NCI-H146 treated with DMSO at 0.1 percent for 48 hours (cell line): ENCODE measurements around the gene STRN3.

ENCODE experiments used
- DNase-seq: peaks from one replicate; lab custom pipeline; 2025; ENCODE audit not compliant: unreplicated experiment; lab: John Stamatoyannopoulos, UW

The STRN3 gene

GRCh38 chr14:31038521-31039166 is 12.5 kb upstream of the STRN3 start:
- DNase-seq, result no peak

- DNase-seq, result no peak
Measured at GRCh38 chr14:31037709-31038221, 11.6 kb upstream of the STRN3 start.

DNA sequence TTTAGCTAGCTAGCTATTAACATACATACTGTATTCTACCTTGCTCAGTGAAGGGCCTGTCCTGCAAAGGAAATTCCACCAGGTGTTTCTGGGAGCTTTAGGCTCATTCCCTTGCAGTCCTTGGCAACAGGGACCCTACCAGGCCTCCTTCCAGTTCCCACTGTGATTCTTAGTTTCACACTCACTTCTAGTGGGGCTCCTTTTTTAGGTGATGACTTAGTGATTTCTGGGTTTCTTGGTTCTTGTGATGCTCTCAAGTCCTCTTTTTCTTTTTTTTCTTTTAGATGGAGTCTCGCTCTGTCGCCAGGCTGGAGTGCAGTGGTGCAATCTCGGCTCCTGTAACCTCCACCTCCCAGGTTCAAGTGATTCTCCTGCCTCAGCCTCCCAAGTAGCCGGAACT is 10.4 kb upstream of the STRN3 start:
- DNase-seq, result no peak

DNA sequence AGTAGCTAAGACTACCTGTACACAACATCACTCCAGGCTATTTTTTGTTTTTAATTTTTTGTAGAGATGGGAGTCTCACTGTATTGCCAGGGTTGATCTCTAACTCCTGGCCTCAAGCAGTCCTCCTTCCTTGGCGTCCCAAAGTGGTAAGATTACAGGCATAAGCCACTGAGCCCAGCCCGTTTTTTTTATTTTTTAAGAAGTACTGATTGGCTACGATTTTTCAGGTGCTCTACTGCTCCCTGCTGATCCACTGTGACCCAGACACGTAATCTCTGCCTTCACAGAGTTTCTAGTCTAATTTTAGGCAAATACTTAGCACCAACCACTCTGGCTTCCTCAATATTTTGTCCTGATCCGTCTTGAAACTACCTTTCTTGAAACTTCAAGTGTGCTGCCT is 4.3 kb upstream of the STRN3 start:
- DNase-seq, result no peak

DNA sequence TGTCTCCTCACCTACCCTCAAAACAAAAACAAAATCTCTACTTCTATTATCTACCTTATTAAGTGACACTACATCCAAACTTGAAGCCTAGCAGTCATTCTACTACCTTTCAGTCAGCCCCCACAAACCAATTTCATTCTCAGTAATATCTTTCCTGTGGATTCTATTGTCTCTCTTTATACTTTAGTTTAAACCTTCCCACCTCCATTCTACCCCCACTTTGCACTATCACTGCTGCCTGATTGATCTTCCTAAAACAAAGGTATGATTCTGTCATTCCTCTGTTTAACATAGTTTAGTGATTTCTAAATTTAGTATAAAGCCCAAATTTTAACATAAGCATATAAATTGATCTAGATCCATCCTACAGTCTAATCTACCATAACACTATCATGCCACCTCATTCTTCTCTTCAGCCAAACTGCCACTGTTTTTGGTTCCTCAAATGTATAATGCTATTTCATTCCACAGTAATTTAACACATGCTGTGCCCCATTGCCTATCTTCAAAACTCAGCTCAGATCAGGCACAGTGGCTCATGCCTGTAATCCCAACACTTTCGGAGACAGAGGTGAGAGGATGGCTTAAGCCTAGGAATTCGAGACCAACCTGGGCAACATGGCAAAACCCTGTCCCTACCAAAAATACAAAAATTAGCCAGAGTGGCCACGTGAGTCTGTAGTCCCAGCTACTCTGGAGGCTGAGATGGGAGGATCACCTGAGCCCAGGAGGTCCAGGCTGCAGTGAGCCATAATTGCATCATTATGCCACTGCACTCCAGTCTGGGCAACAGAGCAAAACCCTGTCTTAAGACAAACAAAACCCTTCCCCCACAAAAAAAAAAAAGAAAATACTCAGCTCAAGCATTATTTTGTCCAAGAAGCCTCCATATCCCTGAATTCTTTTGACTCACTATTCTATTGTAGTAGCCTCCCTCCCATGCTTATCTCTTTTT is 3.1 kb upstream of the STRN3 start:
- no peak for DNase-seq

DNA sequence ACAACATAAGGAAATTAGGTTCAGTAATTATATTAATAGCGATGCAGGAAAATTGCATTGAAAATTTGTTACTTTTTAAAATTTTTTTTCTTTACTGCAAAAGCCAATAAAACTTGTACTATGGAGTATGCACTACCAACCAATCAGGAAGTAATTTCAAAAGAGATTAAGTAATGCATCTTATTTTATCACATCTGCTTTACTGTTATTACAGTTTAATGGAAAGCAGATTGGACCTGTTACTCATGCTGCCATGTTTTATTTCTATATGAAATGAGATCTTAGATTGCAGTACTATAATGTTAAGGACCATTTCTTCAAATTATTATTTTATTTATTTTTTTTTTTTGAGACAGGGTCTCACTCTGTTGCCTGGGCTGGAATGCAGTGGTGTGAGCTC is 1.7 kb upstream of the STRN3 start:
- DNase-seq, result no peak

- DNase-seq, result peak; percentile 62
Measured at GRCh38 chr14:31026450-31027235, 464 bp upstream of the STRN3 start.

DNA sequence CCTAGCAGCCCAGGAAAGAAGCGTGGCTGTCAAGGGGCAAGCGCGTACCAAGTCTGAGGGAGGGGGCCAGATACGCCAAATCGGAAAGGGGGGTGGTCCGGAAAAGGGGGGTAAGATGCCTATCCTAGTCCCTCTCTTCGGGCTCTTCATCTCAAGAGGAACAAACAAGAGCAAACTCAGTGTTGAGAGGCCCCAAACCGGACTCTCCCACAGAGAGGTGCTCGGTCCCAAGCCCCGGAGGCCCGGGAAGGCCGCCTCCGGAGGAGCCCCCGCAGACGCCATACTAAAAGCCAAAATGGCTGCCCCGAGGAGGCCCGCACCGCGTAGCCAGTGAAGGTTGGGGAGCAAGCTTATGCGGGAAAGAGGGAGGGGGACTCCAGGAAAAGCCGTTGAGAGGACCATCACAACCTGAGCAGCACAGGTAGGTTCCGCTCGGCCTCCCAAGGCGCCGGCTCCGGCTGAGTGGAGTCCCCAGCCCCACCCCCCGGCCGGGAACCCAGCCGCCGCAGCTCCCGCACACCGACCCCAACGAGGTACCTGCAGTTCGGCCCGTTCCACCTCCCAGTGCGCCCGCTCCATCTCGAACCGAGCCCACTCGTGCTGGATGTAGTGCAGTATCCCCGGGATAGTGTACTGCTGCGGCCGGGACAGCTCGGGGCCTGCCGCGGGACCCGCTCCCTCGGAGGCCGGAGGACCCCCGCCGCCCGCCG is 657 bp downstream of the STRN3 start, which contains the start of gene AP4S1:
Gene AP4S1, plus strand, starts transcription at position 283 of the 710 bp plus-strand sequence. CDS start 40,548 bp downstream, outside the sequence.
- DNase-seq, result no peak

GRCh38 chr14:31024577-31025366 is 1.4 kb downstream of the STRN3 start:
- DNase-seq, result no peak

DNA sequence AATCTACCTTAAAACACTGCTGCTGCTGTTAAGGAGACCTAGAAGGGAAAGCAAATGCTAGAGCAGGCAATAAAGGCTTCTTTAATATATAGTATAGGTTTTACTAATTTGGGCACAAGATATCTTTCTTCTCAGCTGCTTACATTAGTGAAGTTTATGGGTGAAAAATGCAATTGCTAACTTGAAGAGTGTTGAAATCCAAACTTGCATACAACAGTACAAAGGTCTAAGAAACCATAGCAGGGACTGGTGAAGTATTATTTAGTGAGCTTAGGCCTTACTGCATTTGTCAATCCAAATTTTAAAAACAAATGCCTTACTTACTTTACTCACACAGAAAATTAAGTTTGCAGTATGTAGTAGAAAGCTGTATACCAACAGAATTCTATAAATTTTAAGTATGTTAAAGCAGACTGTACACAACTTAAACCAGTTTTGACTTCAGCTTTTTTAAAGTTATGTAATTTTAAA is 2.1 kb downstream of the STRN3 start:
- no peak for DNase-seq

- DNase-seq, result no peak
Measured at GRCh38 chr14:31022386-31022785, 3.8 kb downstream of the STRN3 start.

DNA sequence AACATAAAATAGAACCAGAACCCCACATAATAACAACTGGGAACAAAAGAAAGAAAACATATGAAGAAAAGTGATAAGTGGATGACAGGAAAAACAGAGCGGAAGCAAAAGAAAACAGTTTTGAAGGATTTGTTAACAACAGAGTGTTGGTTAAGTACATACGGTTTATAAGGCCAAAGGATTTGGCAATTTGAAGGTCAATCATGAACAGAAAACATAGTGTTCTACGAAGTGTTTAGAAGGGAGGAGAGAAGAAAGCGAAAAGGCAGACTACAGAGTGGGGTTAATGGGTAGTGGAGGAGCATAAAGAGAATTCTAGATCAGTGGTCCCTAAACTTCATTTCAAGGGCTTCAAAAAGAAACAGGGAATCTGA is 4.6 kb downstream of the STRN3 start:
- no peak for DNase-seq

DNA sequence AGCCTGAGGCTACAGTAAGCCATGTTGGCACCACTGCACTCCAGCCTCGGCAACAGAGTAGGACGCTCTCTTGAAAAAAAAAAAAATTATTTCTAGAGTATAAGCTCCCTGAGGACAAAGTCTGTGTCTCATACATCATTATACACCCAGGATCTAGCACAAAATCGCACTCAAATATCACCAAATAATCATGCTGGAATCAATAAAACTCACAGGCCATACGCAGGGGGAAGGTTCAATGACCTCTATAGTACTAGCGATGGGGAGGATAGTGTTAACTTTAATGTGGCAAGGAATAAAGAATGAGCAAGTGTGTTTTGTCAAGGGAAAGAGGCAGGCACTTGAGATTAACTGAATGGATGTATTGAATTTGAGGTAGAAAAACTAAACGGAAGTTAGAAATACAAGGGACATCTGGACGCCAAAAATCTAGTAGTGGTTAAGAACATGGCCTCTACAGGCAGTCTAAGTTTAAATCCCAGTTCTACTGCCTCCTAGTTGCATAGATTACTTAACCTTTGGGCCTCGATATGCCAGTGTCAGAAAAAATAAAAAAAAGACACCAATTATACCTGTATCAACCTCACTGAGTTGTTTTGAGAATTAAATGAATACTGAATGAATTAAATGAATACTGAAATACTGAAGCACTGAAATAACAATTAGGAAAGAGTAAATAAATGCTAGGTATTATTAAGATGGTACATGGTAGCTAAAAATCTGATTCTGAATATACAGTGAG is 5.2 kb downstream of the STRN3 start:
- no peak for DNase-seq

GRCh38 chr14:31018057-31018645 is 8.0 kb downstream of the STRN3 start:
- DNase-seq, result no peak

GRCh38 chr14:31013841-31014240 is 12.3 kb downstream of the STRN3 start:
- DNase-seq, result no peak

DNA sequence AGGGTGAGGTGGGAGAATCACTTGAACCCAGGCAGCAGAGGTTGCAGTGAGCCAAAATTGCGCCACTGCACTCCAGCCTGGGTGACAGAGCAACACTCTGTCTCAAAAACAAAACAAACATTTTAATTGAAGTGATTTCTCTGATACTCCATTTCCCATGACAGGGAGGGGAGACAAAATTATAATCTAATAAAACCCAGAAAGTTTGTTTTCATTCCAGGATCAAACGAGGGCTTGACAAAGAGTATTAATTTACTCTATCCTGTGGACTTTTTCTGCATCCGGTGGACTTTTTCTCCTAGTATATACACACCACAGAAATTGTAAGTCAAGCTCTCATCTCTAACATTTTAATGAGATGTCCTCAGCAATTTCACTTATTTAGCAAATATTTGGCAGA is 15.2 kb downstream of the STRN3 start:
- DNase-seq, result no peak

DNA sequence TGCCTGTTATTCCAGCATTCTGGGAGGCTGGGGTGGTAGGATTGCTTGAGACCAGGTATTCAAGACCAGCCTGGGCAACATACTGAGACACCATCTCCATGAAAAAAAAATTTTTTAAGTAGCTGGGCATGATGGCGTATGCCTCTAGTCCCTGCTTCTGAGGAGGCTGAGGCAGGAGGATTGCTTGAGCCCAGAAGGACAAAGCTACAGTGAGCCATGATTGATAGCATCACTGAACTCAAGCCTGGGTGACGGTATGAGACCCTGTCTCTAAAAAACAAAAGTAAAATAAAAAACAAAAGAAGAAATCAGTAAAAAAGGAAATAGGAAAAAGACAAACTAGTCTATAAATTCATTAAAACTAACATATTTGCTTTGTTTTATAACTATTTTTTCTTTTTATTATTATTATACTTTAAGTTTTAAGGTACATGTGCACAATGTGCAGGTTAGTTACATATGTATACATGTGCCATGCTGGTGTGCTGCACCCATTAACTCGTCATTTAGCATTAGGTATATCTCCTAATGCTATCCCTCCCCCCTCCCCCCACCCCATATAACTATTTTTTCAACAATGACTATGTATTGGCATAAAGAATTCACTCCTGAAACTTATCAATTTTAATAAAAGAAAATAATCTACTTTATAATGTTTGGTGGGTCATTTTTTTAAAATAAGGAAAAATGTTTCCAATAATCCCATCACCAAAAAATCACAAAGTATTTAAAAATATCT is 16.2 kb downstream of the STRN3 start:
- DNase-seq, result no peak

DNA sequence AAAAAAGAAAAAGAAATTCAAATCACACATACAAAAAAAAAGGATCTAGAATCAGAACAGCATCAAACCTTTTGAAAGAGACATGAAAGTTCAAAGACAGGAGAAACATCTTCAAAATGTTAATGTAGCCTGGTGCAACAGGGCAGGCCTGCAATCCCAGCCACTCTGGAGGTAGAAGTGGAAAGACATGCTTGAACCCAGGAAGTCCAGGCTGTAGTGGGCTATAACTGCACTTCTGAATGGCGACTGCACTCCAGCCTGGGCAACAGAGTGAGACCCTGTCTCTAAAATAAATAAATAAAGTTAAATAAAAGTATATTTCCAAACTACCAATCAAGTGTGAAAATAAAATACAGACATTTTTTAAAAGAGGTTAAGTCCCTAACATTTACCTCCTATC is 19.5 kb downstream of the STRN3 start:
- DNase-seq, result no peak
